Activated CD4-positive, alpha-beta T cell treated with anti-CD3 and anti-CD28 coated beads for 36 hours (primary cell): Measurements from ENCODE around the gene HSD17B2. TPM values are rescaled to one million over a fixed set of nuclear protein-coding genes. Genes with fewer than 3 reads are reported as not detected.

ENCODE experiments used
- ATAC-seq: fragments of 200-7000 bp; cut with Tn5 transposase; one replicate; pipeline ENCODE4 v1.10.0; 2021; ENCODE audit warnings: mild to moderate bottlenecking, moderate library complexity
- CTCF ChIA-PET: fragments of 350-600 bp; sonication (Branson Sonifier 250); formaldehyde crosslinking; loops from one replicate; lab custom pipeline; 2021; ENCODE audit warnings: antibody characterized with exemption; lab: Charles Lee
- POLR2A ChIA-PET: fragments of 350-600 bp; sonication (Branson Sonifier 250); formaldehyde crosslinking; loops from one replicate; lab custom pipeline; 2021; ENCODE audit warnings: antibody characterized with exemption, inconsistent platforms; lab: Charles Lee
- DNase-seq: peaks from one replicate; pipeline ENCODE4 v3.0.0-alpha.2; 2020
- H3K27ac Mint-ChIP-seq: one replicate; pipeline ENCODE4 v1.8.0; 2021; ENCODE audit warnings: mixed read lengths
- H3K27me3 Mint-ChIP-seq: one replicate; pipeline ENCODE4 v1.8.0; 2021; ENCODE audit warnings: mixed read lengths
- H3K36me3 Mint-ChIP-seq: one replicate; pipeline ENCODE4 v1.8.0; 2021; ENCODE audit warnings: low read depth, mixed read lengths
- H3K4me1 Mint-ChIP-seq: one replicate; pipeline ENCODE4 v1.8.0; 2021; ENCODE audit warnings: mixed read lengths
- H3K4me3 Mint-ChIP-seq: one replicate; pipeline ENCODE4 v1.8.0; 2021; ENCODE audit warnings: mild to moderate bottlenecking, moderate library complexity, mixed read lengths
- H3K9me3 Mint-ChIP-seq: one replicate; pipeline ENCODE4 v1.8.0; 2021; ENCODE audit warnings: low read depth, mixed read lengths
- intact Hi-C, 2 experiments: fragments of 100-400 bp; cut with DNase I in 1 of 2; cut with micrococcal nuclease in 1 of 2; formaldehyde crosslinking; loops; one replicate each; pipeline versions ENCODE4 v1.14.2 to v1.15.1; 2022 to 2024; cut with DNase I, micrococcal nuclease
- total RNA-seq, 2 experiments: library from RNA; stranded (reverse); gene quantifications; one replicate each; pipeline ENCODE4 v1.2.3, GENCODE V29; 2021

HSD17B2 gene
- total RNA-seq, 2 experiments from 2014 or later: not detected

GRCh38 chr16:82019535-82019934 is 15.5 kb upstream of the HSD17B2 start:
- ChIA-PET POLR2A (no interaction called here), CTCF (interaction anchor here (0.7 kb wide), 1 partner anchor 169 kb away, joined by 5 read pairs; no protein-coding TSS in a partner anchor)
- DNase-seq (no peak), ATAC-seq (no peak)
- H3K4me3 Mint-ChIP-seq: no peak overlapping the region
- H3K27ac Mint-ChIP-seq: no peak overlapping the region
- H3K27me3 Mint-ChIP-seq: peaks cover 42% of the 10 kb centered on the region
- H3K9me3 Mint-ChIP-seq: peaks cover 5% of the 10 kb centered on the region
- no peaks in the 10 kb centered on the region for H3K36me3 Mint-ChIP-seq
- H3K4me1 Mint-ChIP-seq: no peaks in the 10 kb centered on the region
- intact Hi-C loops: no loop called here

GRCh38 chr16:82020051-82020450 is 15.0 kb upstream of the HSD17B2 start:
- intact Hi-C loops: no loop called here
- H3K27me3 Mint-ChIP-seq: peaks cover 39% of the 10 kb centered on the region
- ATAC-seq (no peak), DNase-seq (no peak)
- ChIA-PET POLR2A (no interaction called here), CTCF (interaction anchor here (0.7 kb wide), 1 partner anchor 168 kb away, joined by 5 read pairs; no protein-coding TSS in a partner anchor)
- H3K36me3 Mint-ChIP-seq: no peaks in the 10 kb centered on the region
- no peak overlapping the region for H3K4me3 Mint-ChIP-seq
- H3K4me1 Mint-ChIP-seq: no peaks in the 10 kb centered on the region
- peaks cover 2% of the 10 kb centered on the region for H3K9me3 Mint-ChIP-seq
- H3K27ac Mint-ChIP-seq: no peak overlapping the region

DNA sequence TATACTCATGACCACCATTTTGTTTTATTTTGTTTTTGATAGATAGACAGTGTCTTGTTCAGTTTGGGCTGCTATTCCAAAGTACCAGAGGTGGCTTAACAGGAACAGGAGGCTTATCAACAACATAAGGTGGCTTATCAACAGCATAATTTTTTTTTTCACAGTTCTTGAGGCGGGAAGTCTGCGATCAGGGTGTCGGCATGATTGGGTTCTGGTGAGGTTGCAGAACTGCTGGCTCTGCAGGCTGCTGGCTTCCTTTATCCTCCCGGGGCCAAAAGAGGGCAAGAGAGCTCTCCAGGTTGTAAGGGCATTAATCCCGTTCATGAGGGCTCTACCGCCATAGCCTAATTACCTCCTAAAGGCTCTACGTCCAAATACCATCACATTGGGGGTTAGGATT is 11.8 kb upstream of the HSD17B2 start:
- Mint-ChIP-seq H3K36me3 (no peaks in the 10 kb centered on the region), H3K27ac (no peak overlapping the region), H3K27me3 (peaks cover 32% of the 10 kb centered on the region), H3K4me1 (no peaks in the 10 kb centered on the region), H3K4me3 (no peak overlapping the region), H3K9me3 (no peaks in the 10 kb centered on the region)
- intact Hi-C loops: no loop called here
- no peak for DNase-seq
- POLR2A ChIA-PET: no interaction called here
- CTCF ChIA-PET: no interaction called here
- no peak for ATAC-seq

DNA sequence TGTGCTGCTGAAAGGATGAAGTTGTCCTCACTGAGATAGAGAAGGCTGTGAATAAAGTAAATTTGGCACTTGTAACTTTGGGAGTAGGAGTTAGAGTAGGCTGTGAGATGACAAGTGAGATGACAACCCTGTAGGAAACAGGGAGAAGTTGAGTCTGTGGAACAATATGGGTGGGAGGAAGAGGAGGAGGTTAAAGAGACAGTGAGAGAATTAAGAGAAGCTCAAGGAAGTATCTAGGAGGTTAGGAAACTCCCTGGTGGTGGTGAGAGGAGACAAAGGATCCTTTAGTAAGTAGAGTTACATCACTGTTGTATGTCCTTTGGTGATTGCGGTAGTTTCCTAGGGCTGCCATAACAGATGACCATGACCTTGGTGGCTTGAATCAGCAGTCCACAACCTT is 10.7 kb upstream of the HSD17B2 start:
- POLR2A ChIA-PET: no interaction called here
- H3K27ac Mint-ChIP-seq: no peak overlapping the region
- no peaks in the 10 kb centered on the region for H3K9me3 Mint-ChIP-seq
- DNase-seq: no peak
- H3K4me1 Mint-ChIP-seq: no peaks in the 10 kb centered on the region
- H3K36me3 Mint-ChIP-seq: no peaks in the 10 kb centered on the region
- H3K4me3 Mint-ChIP-seq: no peak overlapping the region
- H3K27me3 Mint-ChIP-seq: peaks cover 26% of the 10 kb centered on the region
- intact Hi-C loops: no loop called here
- CTCF ChIA-PET: no interaction called here
- ATAC-seq: no peak

GRCh38 chr16:82024883-82025282 is 10.2 kb upstream of the HSD17B2 start:
- H3K4me3 Mint-ChIP-seq: no peak overlapping the region
- peaks cover 20% of the 10 kb centered on the region for H3K27me3 Mint-ChIP-seq
- intact Hi-C loops: no loop called here
- ChIA-PET POLR2A (no interaction called here), CTCF (no interaction called here)
- no peaks in the 10 kb centered on the region for H3K9me3 Mint-ChIP-seq
- no peak overlapping the region for H3K27ac Mint-ChIP-seq
- DNase-seq (no peak), ATAC-seq (no peak)
- no peaks in the 10 kb centered on the region for H3K4me1 Mint-ChIP-seq
- H3K36me3 Mint-ChIP-seq: no peaks in the 10 kb centered on the region

DNA sequence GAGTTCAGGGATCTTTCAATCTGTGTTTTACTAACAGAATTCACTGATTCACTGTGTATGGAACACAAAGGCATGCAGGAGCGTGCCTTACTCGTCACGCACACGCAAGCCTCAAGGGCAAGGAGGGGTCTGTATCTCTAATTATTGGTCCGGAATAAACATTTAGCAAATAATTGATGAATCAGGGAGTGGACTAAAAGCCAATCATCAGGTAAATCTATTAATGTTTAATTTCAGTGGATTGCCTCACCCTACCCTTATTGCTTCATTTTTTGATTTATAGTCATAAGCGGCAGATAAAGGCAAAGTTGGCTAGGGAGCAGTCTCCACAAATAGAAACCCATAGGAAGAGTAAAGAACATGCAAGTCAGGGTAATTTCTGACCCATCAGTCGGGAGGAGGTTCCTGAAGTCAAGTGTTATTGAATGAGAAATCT is 7.4 kb upstream of the HSD17B2 start:
- DNase-seq (no peak), ATAC-seq (no peak)
- Mint-ChIP-seq H3K27me3 (peaks cover 21% of the 10 kb centered on the region), H3K36me3 (no peaks in the 10 kb centered on the region), H3K27ac (no peak overlapping the region), H3K4me1 (no peaks in the 10 kb centered on the region), H3K9me3 (no peaks in the 10 kb centered on the region), H3K4me3 (no peak overlapping the region)
- CTCF ChIA-PET: no interaction called here
- intact Hi-C loops: no loop called here
- POLR2A ChIA-PET: no interaction called here

DNA sequence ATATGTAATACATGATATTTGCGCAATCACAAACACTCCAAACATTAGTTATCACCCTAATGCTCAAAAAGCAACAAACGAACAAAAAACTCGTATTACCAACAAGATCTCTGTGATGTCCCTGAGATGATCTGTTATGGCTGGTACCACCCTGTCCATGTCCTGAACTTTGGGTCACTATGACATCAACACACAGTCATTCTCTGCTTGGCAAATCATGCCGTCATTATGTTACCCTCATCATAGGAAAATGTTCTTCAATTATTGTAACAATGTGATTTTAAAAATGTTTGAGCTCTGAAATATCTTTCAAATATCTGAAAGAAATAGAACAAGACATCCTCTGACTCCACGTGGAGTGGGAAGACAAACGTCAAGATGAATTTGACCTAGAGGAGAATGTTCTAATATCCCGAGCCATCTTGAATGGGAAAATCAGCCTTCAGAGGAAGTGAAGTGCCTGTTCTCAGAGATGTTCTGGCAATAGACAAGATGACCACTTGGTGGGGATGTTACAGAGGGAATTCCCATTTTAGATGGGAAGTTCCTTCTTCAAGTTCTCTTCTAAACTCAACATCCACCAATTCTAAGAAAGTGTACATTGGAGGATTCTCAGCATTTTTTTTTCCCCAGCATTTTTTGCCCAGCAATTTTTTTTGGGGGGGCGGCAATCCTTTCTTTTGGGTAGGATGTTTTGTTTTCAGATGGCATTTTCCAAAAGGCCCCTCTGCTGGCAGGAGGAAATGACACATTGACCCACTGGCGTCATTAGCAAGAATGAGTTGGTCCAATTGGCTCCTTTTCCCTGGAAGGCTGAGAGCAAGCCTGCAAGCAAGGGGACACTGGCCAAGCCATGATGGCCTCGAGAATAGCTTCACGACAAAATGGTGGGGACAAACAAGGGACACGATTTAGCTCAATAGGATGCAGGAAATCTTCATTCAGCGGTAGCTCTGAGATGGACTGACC is 3.7 kb upstream of the HSD17B2 start:
- H3K4me3 Mint-ChIP-seq: no peak overlapping the region
- no peaks in the 10 kb centered on the region for H3K4me1 Mint-ChIP-seq
- no peak overlapping the region for H3K27ac Mint-ChIP-seq
- H3K27me3 Mint-ChIP-seq: peaks cover 15% of the 10 kb centered on the region
- H3K9me3 Mint-ChIP-seq: no peaks in the 10 kb centered on the region
- POLR2A ChIA-PET: no interaction called here
- H3K36me3 Mint-ChIP-seq: no peaks in the 10 kb centered on the region
- intact Hi-C loops: loop anchor here (1.0 kb wide), 1 partner anchor 199 kb away; no protein-coding TSS in a partner anchor
- CTCF ChIA-PET: interaction anchor here (1.3 to 1.5 kb wide), 2 partner anchors 9 to 199 kb away, joined by 3 to 11 read pairs; no protein-coding TSS in a partner anchor
- DNase-seq (no peak), ATAC-seq (no peak)

GRCh38 chr16:82033006-82033405 is 2.0 kb upstream of the HSD17B2 start:
- no peaks in the 10 kb centered on the region for H3K9me3 Mint-ChIP-seq
- ChIA-PET POLR2A (no interaction called here), CTCF (no interaction called here)
- H3K4me3 Mint-ChIP-seq: no peak overlapping the region
- H3K36me3 Mint-ChIP-seq: no peaks in the 10 kb centered on the region
- peaks cover 18% of the 10 kb centered on the region for H3K27me3 Mint-ChIP-seq
- intact Hi-C loops: no loop called here
- H3K4me1 Mint-ChIP-seq: no peaks in the 10 kb centered on the region
- DNase-seq (no peak), ATAC-seq (no peak)
- H3K27ac Mint-ChIP-seq: no peak overlapping the region

- no peaks in the 10 kb centered on the region for H3K36me3 Mint-ChIP-seq
- peaks cover 21% of the 10 kb centered on the region for H3K27me3 Mint-ChIP-seq
- intact Hi-C loops: no loop called here
- CTCF ChIA-PET: no interaction called here
- H3K27ac Mint-ChIP-seq: no peak overlapping the region
- no peak for ATAC-seq
- H3K4me3 Mint-ChIP-seq: no peak overlapping the region
- POLR2A ChIA-PET: no interaction called here
- H3K4me1 Mint-ChIP-seq: no peaks in the 10 kb centered on the region
- no peak for DNase-seq
- no peaks in the 10 kb centered on the region for H3K9me3 Mint-ChIP-seq
These were observed 1.3 kb upstream of the HSD17B2 start for GRCh38 chr16:82033683-82034300.

DNA sequence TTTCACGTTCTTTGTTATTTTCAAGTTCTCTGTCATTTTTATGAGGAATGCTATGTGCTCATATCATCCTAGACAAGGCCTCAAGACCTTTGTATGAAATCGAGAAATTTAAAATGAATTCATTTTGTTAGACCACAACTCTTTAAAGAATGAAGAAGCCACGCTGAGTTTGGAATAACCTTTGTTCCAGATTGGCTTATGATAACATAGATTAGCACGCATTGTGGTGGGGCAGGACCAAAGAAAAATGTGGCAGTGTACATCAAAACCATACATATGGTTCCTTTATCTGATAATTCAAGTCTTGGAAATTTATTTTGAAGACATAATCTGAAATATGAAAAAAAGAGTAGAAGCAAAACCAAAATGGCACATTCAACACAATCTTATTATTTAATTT is 2.2 kb downstream of the HSD17B2 start:
- Mint-ChIP-seq H3K36me3 (no peaks in the 10 kb centered on the region), H3K4me1 (no peaks in the 10 kb centered on the region), H3K9me3 (no peaks in the 10 kb centered on the region), H3K4me3 (no peak overlapping the region), H3K27me3 (peaks cover 29% of the 10 kb centered on the region), H3K27ac (no peak overlapping the region)
- intact Hi-C loops: no loop called here
- ATAC-seq (no peak), DNase-seq (no peak)
- CTCF ChIA-PET: interaction anchor here (2.7 kb wide), 1 partner anchor 193 kb away, joined by 9 read pairs; no protein-coding TSS in a partner anchor
- POLR2A ChIA-PET: no interaction called here

DNA sequence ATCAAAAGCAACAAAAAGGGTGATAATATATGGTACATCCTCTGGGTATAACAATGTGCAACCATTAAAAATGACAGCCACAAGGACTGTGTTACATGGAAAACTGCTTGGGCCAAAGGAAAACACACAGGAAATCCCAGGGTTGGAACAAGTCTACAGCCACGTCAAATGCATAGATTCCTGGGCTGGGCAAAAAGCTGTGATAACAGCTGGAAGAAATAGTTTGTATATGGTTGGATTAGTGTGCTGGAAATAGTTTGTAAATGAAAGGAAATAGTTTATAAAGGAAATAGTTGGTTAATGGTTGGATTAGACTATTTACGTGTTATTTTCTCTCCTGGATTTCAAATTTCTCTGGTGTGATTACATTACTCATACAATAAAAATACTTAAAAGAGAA is 2.6 kb downstream of the HSD17B2 start:
- H3K27ac Mint-ChIP-seq: no peak overlapping the region
- intact Hi-C loops: no loop called here
- ChIA-PET CTCF (interaction anchor here (2.7 kb wide), 1 partner anchor 193 kb away, joined by 9 read pairs; no protein-coding TSS in a partner anchor), POLR2A (no interaction called here)
- no peaks in the 10 kb centered on the region for H3K4me1 Mint-ChIP-seq
- DNase-seq: no peak
- peaks cover 25% of the 10 kb centered on the region for H3K27me3 Mint-ChIP-seq
- H3K9me3 Mint-ChIP-seq: no peaks in the 10 kb centered on the region
- no peak for ATAC-seq
- no peak overlapping the region for H3K4me3 Mint-ChIP-seq
- H3K36me3 Mint-ChIP-seq: no peaks in the 10 kb centered on the region
